ENCODE measurements around the gene KCNJ4. TPM values are rescaled to one million over a fixed set of nuclear protein-coding genes. Genes with fewer than 3 reads are reported as not detected.

KCNJ4 gene
- total RNA-seq, 1 experiment from 2014 or later = 0.22 TPM

- Histone ChIP-seq H3K4me1 (replicated peaks; ENCODE audit: insufficient read depth) (no peaks in the 10 kb centered on the region), H3K4me3 (no peak overlapping the region), H3K4me2 (no peak overlapping the region), H3K36me3 (ENCODE audit: low read depth) (peaks cover 54% of the 10 kb centered on the region), H3K27me3 (ENCODE audit: insufficient read depth, low read depth) (no peaks in the 10 kb centered on the region), H3F3A (ENCODE audit: insufficient read depth, low read depth) (peaks cover 78% of the 10 kb centered on the region), H3K9me2 (ENCODE audit: insufficient read depth) (no peaks in the 10 kb centered on the region), H4K20me1 (ENCODE audit: insufficient read depth) (peaks cover 45% of the 10 kb centered on the region), H3K79me2 (ENCODE audit: low read depth) (no peaks in the 10 kb centered on the region), H2AFZ (no peak overlapping the region), H3K27ac (no peak overlapping the region), H3K9me3 (ENCODE audit: insufficient read depth, low read depth) (no peaks in the 10 kb centered on the region)
- BruUV-seq (replicated peaks) = no TSS peak
- CTCF ChIA-PET = interaction anchor here (1.0 kb wide), 1 partner anchor 430 kb away, joined by 3 read pairs; no protein-coding TSS in a partner anchor
- DNase-seq = no peak
- POLR2A ChIA-PET (ENCODE audit: unreplicated experiment) = interaction anchor here (0.5 to 0.6 kb wide), 2 partner anchors 202 to 1186 kb away, joined by 3 to 10 read pairs; no protein-coding TSS in a partner anchor
- TF ChIP-seq EZH2 (IDR thresholded peaks at IDR 0.05; ENCODE audit: low read depth) (no peak), CTCF (conservative IDR thresholded peaks at IDR 0.05) (no peak)
- intact Hi-C loops (cut with micrococcal nuclease; ENCODE audit: unreplicated experiment) = no loop called here
These were observed 26.9 kb upstream of the KCNJ4 start for GRCh38 chr22:38481871-38482332.

- Histone ChIP-seq H3F3A (ENCODE audit: insufficient read depth, low read depth) (peaks cover 72% of the 10 kb centered on the region), H3K27ac (no peak overlapping the region), H3K9me3 (ENCODE audit: insufficient read depth, low read depth) (no peaks in the 10 kb centered on the region), H3K4me3 (no peak overlapping the region), H3K9me2 (ENCODE audit: insufficient read depth) (no peaks in the 10 kb centered on the region), H3K79me2 (ENCODE audit: low read depth) (no peaks in the 10 kb centered on the region), H3K27me3 (ENCODE audit: insufficient read depth, low read depth) (no peaks in the 10 kb centered on the region), H2AFZ (no peak overlapping the region), H3K36me3 (ENCODE audit: low read depth) (peaks cover 48% of the 10 kb centered on the region), H4K20me1 (ENCODE audit: insufficient read depth) (peaks cover 39% of the 10 kb centered on the region), H3K4me2 (no peak overlapping the region), H3K4me1 (replicated peaks; ENCODE audit: insufficient read depth) (no peaks in the 10 kb centered on the region)
- no TSS peak for BruUV-seq (replicated peaks)
- TF ChIP-seq EZH2 (IDR thresholded peaks at IDR 0.05; ENCODE audit: low read depth) = no peak
- TF ChIP-seq CTCF (conservative IDR thresholded peaks at IDR 0.05) = no peak
- ChIA-PET CTCF (interaction anchor here (1.0 kb wide), 1 partner anchor 429 kb away, joined by 3 read pairs; no protein-coding TSS in a partner anchor), POLR2A (ENCODE audit: unreplicated experiment) (interaction anchor here (0.5 kb wide), 1 partner anchor 1187 kb away, joined by 3 read pairs; no protein-coding TSS in a partner anchor)
- no peak for DNase-seq
- intact Hi-C loops (cut with micrococcal nuclease; ENCODE audit: unreplicated experiment) = no loop called here
These were observed 26.3 kb upstream of the KCNJ4 start for GRCh38 chr22:38481162-38481870.

GRCh38 chr22:38479096-38479837 is 24.3 kb upstream of the KCNJ4 start:
- TF ChIP-seq CTCF (conservative IDR thresholded peaks at IDR 0.05) (no peak), EZH2 (IDR thresholded peaks at IDR 0.05; ENCODE audit: low read depth) (no peak)
- DNase-seq = no peak
- H4K20me1 ChIP-seq (ENCODE audit: insufficient read depth) = peaks cover 26% of the 10 kb centered on the region
- ChIA-PET POLR2A (ENCODE audit: unreplicated experiment) (interaction anchor here (0.6 kb wide), 1 partner anchor 25 kb away, joined by 12 read pairs; no protein-coding TSS in a partner anchor), CTCF (no interaction called here)
- no peak overlapping the region for H3K4me3 ChIP-seq
- H3F3A ChIP-seq (ENCODE audit: insufficient read depth, low read depth) = peaks cover 55% of the 10 kb centered on the region
- H2AFZ ChIP-seq = no peak overlapping the region
- intact Hi-C loops (cut with micrococcal nuclease; ENCODE audit: unreplicated experiment) = no loop called here
- no peaks in the 10 kb centered on the region for H3K79me2 ChIP-seq (ENCODE audit: low read depth)
- no peak overlapping the region for H3K27ac ChIP-seq
- no TSS peak for BruUV-seq (replicated peaks)
- no peaks in the 10 kb centered on the region for H3K4me1 ChIP-seq (replicated peaks; ENCODE audit: insufficient read depth)
- peaks cover 31% of the 10 kb centered on the region for H3K36me3 ChIP-seq (ENCODE audit: low read depth)
- no peaks in the 10 kb centered on the region for H3K27me3 ChIP-seq (ENCODE audit: insufficient read depth, low read depth)
- no peaks in the 10 kb centered on the region for H3K9me3 ChIP-seq (ENCODE audit: insufficient read depth, low read depth)
- H3K4me2 ChIP-seq = no peak overlapping the region
- H3K9me2 ChIP-seq (ENCODE audit: insufficient read depth) = no peaks in the 10 kb centered on the region

Measured in PC-9 (cell line).